OCI-LY7 (cell line): ENCODE results near the gene GRID1. TPM values are rescaled to one million over a fixed set of nuclear protein-coding genes. Genes with fewer than 3 reads are reported as not detected.

Experiments
- BruUV-seq: library from RNA; stranded (reverse); fragments of 400-500 nt; replicated peaks from 2 replicates; lab custom pipeline; 2021; lab: Mats Ljungman, UMichigan
- CTCF ChIA-PET: fragments of 300-600 bp; sonication (Branson Sonifier 250); formaldehyde crosslinking; loops from one replicate; lab custom pipeline; 2022; ENCODE audit warnings: antibody characterized with exemption; ENCODE audit not compliant: unreplicated experiment; lab: Charles Lee
- POLR2A ChIA-PET: fragments of 300-600 bp; sonication (Branson Sonifier 250); formaldehyde crosslinking; loops from one replicate; lab custom pipeline; 2022; ENCODE audit warnings: antibody characterized with exemption; lab: Charles Lee
- DNase-seq: peaks from one replicate; pipeline ENCODE4 v3.0.0-alpha.2; 2015; ENCODE audit warnings: low spot score
- H2AFZ ChIP-seq: fragments of 200-600 bp; sonication (generic), shearing (Covaris generic); 2 replicates; pipeline ENCODE4 v1.6.1; 2014; ENCODE audit warnings: mild to moderate bottlenecking, antibody characterized with exemption, low read length, moderate library complexity
- H3K27ac ChIP-seq: fragments of 200-600 bp; sonication (generic); 2 replicates; pipeline ENCODE4 v1.5.1; 2014; ENCODE audit warnings: mixed run types, low read depth, mild to moderate bottlenecking, moderate library complexity, low read length, inconsistent platforms; ENCODE audit not compliant: poor library complexity, severe bottlenecking
- H3K36me3 ChIP-seq: fragments of 200-600 bp; sonication (generic); 2 replicates; pipeline ENCODE4 v1.6.1; 2014; ENCODE audit warnings: mild to moderate bottlenecking, antibody characterized with exemption, low read length, moderate library complexity, mixed read lengths; ENCODE audit not compliant: insufficient read depth
- H3K4me1 ChIP-seq: fragments of 200-600 bp; sonication (generic); 2 replicates; pipeline ENCODE4 v1.5.1; 2014; ENCODE audit warnings: mild to moderate bottlenecking, low read length; ENCODE audit not compliant: insufficient read depth, poor library complexity, severe bottlenecking
- H3K4me2 ChIP-seq: fragments of 200-600 bp; sonication (generic); 2 replicates; pipeline ENCODE4 v1.6.1; 2014; ENCODE audit warnings: mild to moderate bottlenecking, low read length
- H3K4me3 ChIP-seq: fragments of 200-600 bp; sonication (generic); 2 replicates; pipeline ENCODE4 v1.5.1; 2014; ENCODE audit warnings: mild to moderate bottlenecking, low read depth, low read length; ENCODE audit not compliant: poor library complexity, severe bottlenecking
- H3K79me2 ChIP-seq: fragments of 200-600 bp; sonication (generic); 2 replicates; pipeline ENCODE4 v1.6.1; 2016; ENCODE audit warnings: low read depth, mild to moderate bottlenecking, low read length, moderate library complexity, mixed read lengths; ENCODE audit not compliant: insufficient read depth
- H3K9me2 ChIP-seq: fragments of 200-600 bp; sonication (generic); 2 replicates; pipeline ENCODE4 v1.6.1; 2016; ENCODE audit warnings: mild to moderate bottlenecking, low read length, mixed read lengths; ENCODE audit not compliant: insufficient read depth
- H3K9me3 ChIP-seq: fragments of 200-600 bp; sonication (generic); 2 replicates; pipeline ENCODE4 v1.6.1; 2014; ENCODE audit warnings: mild to moderate bottlenecking, mixed run types, low read length, mixed read lengths
- H4K20me1 ChIP-seq: fragments of 200-600 bp; sonication (generic); 2 replicates; pipeline ENCODE4 v1.6.1; 2014; ENCODE audit warnings: mild to moderate bottlenecking, antibody characterized with exemption, low read length, moderate library complexity, mixed read lengths; ENCODE audit not compliant: insufficient read depth
- EZH2phosphoT487 ChIP-seq: fragments of 200-600 bp; sonication (generic); IDR thresholded peaks from 2 replicates; pipeline ENCODE4 v1.6.1; 2018; ENCODE audit warnings: low read depth, borderline replicate concordance, mild to moderate bottlenecking, mixed run types, antibody characterized with exemption, low read length, moderate library complexity, mixed read lengths
- intact Hi-C: fragments of 100-400 bp; cut with micrococcal nuclease; formaldehyde crosslinking; loops from one replicate; pipeline ENCODE4 v1.10.0; 2022; ENCODE audit not compliant: unreplicated experiment
- total RNA-seq, 2 experiments: library from RNA; depleted of rRNA in 1 of 2; stranded (reverse); fragments of >200 nt in 1 of 2; shearing (Covaris generic) in 1 of 2; gene quantifications; 2 replicates each; pipeline ENCODE4 v1.2.3, GENCODE V29; 2014 to 2022
- TF ChIP-seq, protein P1 (sequence below): fragments of 200-600 bp; sonication (generic); conservative IDR thresholded peaks from 2 replicates; pipeline ENCODE4 v1.5.1; 2014; ENCODE audit warnings: mild to moderate bottlenecking, antibody characterized with exemption, low read length, moderate library complexity, mixed read lengths

Gene GRID1
- total RNA-seq, 2 experiments from 2014 or later: 1.6 to 3.7 TPM

GRCh38 chr10:86127274-86127819 is 239.2 kb downstream of the GRID1 start:
- Histone ChIP-seq H3K4me1 (no peaks in the 10 kb centered on the region), H3K79me2 (no peaks in the 10 kb centered on the region), H3K4me3 (no peak overlapping the region), H3K36me3 (no peaks in the 10 kb centered on the region), H3K9me3 (no peaks in the 10 kb centered on the region), H3K27ac (no peak overlapping the region), H3K4me2 (no peak overlapping the region), H3K9me2 (no peaks in the 10 kb centered on the region), H4K20me1 (no peaks in the 10 kb centered on the region), H2AFZ (no peak overlapping the region)
- intact Hi-C loops: no loop called here
- TF ChIP-seq, protein P1, sequence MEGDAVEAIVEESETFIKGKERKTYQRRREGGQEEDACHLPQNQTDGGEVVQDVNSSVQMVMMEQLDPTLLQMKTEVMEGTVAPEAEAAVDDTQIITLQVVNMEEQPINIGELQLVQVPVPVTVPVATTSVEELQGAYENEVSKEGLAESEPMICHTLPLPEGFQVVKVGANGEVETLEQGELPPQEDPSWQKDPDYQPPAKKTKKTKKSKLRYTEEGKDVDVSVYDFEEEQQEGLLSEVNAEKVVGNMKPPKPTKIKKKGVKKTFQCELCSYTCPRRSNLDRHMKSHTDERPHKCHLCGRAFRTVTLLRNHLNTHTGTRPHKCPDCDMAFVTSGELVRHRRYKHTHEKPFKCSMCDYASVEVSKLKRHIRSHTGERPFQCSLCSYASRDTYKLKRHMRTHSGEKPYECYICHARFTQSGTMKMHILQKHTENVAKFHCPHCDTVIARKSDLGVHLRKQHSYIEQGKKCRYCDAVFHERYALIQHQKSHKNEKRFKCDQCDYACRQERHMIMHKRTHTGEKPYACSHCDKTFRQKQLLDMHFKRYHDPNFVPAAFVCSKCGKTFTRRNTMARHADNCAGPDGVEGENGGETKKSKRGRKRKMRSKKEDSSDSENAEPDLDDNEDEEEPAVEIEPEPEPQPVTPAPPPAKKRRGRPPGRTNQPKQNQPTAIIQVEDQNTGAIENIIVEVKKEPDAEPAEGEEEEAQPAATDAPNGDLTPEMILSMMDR: no peak
- TF ChIP-seq EZH2phosphoT487: no peak
- no TSS peak for BruUV-seq
- ChIA-PET POLR2A (no interaction called here), CTCF (no interaction called here)
- DNase-seq: no peak

DNA sequence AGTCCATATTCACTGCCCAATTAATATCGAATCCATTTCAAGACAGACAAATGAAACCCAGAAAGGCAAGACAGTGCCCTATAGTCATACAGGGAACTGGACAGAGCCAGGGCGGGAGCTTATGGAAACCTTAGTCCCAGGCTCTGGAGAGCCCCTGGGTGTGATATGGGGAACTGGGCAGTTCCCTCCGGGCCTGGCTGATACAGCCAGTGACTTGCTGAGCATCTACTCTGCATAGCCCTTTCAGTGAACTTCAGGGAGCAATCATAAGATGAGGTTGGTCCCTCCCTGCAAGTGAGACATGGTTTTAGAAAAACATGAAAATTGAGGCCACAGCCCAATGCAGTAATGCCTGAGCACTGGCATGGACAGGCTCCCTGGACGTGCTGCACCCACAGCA is 241.9 kb downstream of the GRID1 start:
- BruUV-seq: no TSS peak
- ChIA-PET CTCF (no interaction called here), POLR2A (no interaction called here)
- no peaks in the 10 kb centered on the region for H3K79me2 ChIP-seq
- DNase-seq: no peak
- H3K27ac ChIP-seq: no peak overlapping the region
- H3K36me3 ChIP-seq: no peaks in the 10 kb centered on the region
- H2AFZ ChIP-seq: no peak overlapping the region
- no peak overlapping the region for H3K4me2 ChIP-seq
- intact Hi-C loops: no loop called here
- H3K4me1 ChIP-seq: no peaks in the 10 kb centered on the region
- H4K20me1 ChIP-seq: no peaks in the 10 kb centered on the region
- no peak for TF ChIP-seq EZH2phosphoT487
- TF ChIP-seq, protein P1: no peak
- H3K4me3 ChIP-seq: no peak overlapping the region
- no peaks in the 10 kb centered on the region for H3K9me2 ChIP-seq
- H3K9me3 ChIP-seq: no peaks in the 10 kb centered on the region

DNA sequence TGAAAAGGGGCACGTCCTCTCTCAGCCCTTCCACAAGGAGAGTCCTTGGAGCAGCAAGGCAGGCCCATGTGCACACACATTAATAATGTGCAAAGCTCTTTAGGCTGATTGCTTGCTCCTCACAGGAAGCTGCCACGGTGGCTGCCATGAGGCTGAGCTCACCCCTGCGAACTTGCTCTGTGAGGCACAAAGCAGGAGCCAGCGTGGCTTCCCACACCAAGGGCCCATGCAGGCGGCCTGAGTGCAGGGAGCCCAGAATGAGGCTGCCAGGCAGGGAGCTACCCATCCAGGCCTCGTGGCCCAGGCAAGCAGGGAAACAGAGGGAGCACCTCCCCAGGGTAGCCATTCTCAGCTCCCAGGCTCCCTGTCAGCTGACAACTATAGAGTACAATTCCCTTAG is 242.9 kb downstream of the GRID1 start:
- intact Hi-C loops: no loop called here
- TF ChIP-seq, protein P1: no peak
- no peak for TF ChIP-seq EZH2phosphoT487
- ChIA-PET POLR2A (no interaction called here), CTCF (interaction anchor here (0.6 kb wide), 1 partner anchor 182 kb away, joined by 3 read pairs; no protein-coding TSS in a partner anchor)
- no peak for DNase-seq
- Histone ChIP-seq H3K9me3 (no peaks in the 10 kb centered on the region), H3K79me2 (no peaks in the 10 kb centered on the region), H4K20me1 (no peaks in the 10 kb centered on the region), H3K36me3 (no peaks in the 10 kb centered on the region), H3K4me3 (no peak overlapping the region), H3K9me2 (no peaks in the 10 kb centered on the region), H3K27ac (no peak overlapping the region), H3K4me2 (no peak overlapping the region), H2AFZ (no peak overlapping the region), H3K4me1 (no peaks in the 10 kb centered on the region)
- no TSS peak for BruUV-seq
